H1 (cell line): ENCODE measurements around the gene SNRPD3. TPM values are rescaled to one million over a fixed set of nuclear protein-coding genes. Genes with fewer than 3 reads are reported as not detected.

ENCODE experiments used
- CTCF ChIA-PET: fragments of 300-600 bp; sonication (Branson Sonifier 250); formaldehyde crosslinking; loops from one replicate; lab custom pipeline; 2021; ENCODE audit not compliant: partially characterized antibody; lab: Charles Lee
- POLR2A ChIA-PET: fragments of 300-600 bp; sonication (Branson Sonifier 250); formaldehyde crosslinking; loops from one replicate; lab custom pipeline; 2021; ENCODE audit warnings: inconsistent platforms; ENCODE audit not compliant: partially characterized antibody; lab: Charles Lee
- DNase-seq, 2 experiments: peaks; one replicate each; pipeline versions ENCODE4 v3.0.0 to v3.0.0-alpha.2; 2010 to 2022; ENCODE audit warnings: low spot score in 2 of 2, low read depth in 1 of 2, mixed read lengths in 1 of 2
- FAIRE-seq: peaks from 2 replicates; lab custom pipeline; 2011; peaks lifted over from hg19 to GRCh38; lab: Jason Lieb, UNC
- H2AFZ ChIP-seq: 2 replicates; pipeline ENCODE4 v1.8.1; 2012; ENCODE audit warnings: low read length, inconsistent platforms
- H2AK5ac ChIP-seq: 2 replicates; pipeline ENCODE4 v1.6.1; 2013; ENCODE audit warnings: low read depth, low read length
- H2BK120ac ChIP-seq: replicated peaks from 2 replicates; pipeline ENCODE3; 2013; ENCODE audit warnings: low read depth, low read length, inconsistent platforms
- H2BK12ac ChIP-seq: 2 replicates; pipeline ENCODE4 v1.6.1; 2013; ENCODE audit warnings: low read depth, low read length
- H2BK15ac ChIP-seq: 2 replicates; pipeline ENCODE4 v1.6.1; 2013; ENCODE audit warnings: low read length
- H2BK20ac ChIP-seq: 2 replicates; pipeline ENCODE4 v1.6.1; 2013; ENCODE audit warnings: low read length
- H2BK5ac ChIP-seq: 2 replicates; pipeline ENCODE4 v1.6.1; 2013; ENCODE audit warnings: low read depth, low read length
- H3K14ac ChIP-seq: 2 replicates; pipeline ENCODE4 v1.6.1; 2013; ENCODE audit warnings: inconsistent platforms; ENCODE audit not compliant: insufficient read length
- H3K18ac ChIP-seq: 2 replicates; pipeline ENCODE4 v1.6.1; 2013; ENCODE audit warnings: low read length; ENCODE audit errors: extremely low read depth
- H3K23ac ChIP-seq: 2 replicates; pipeline ENCODE4 v1.6.1; 2013; ENCODE audit warnings: inconsistent platforms; ENCODE audit not compliant: insufficient read length
- H3K23me2 ChIP-seq: 2 replicates; pipeline ENCODE4 v1.6.1; 2013; ENCODE audit warnings: low read depth, low read length
- H3K27ac ChIP-seq: 2 replicates; pipeline ENCODE4 v1.6.1; 2011; ENCODE audit warnings: low read depth, low read length, inconsistent platforms
- H3K27me3 ChIP-seq, 4 experiments: replicated peaks in 1 of 4; 1 replicate in 1 of 4; 2 replicates in 3 of 4; pipeline versions ENCODE4 v1.6.1 to v1.8.1; 2011 to 2013; ENCODE audit warnings: low read length in 3 of 4, mild to moderate bottlenecking in 3 of 4, inconsistent platforms in 2 of 4, mixed read lengths in 2 of 4, moderate library complexity in 1 of 4; ENCODE audit not compliant: control insufficient read depth in 3 of 4, insufficient read depth in 3 of 4; ENCODE audit errors: extremely low read depth in 1 of 4
- H3K36me3 ChIP-seq, 4 experiments: 2 replicates each; pipeline versions ENCODE4 v1.6.1 to v1.8.1; 2011 to 2013; ENCODE audit warnings: mild to moderate bottlenecking in 4 of 4, low read length in 3 of 4, moderate library complexity in 2 of 4, control low read depth in 1 of 4, inconsistent platforms in 1 of 4; ENCODE audit not compliant: insufficient read depth in 4 of 4, control insufficient read depth in 2 of 4
- H3K4ac ChIP-seq: replicated peaks from 2 replicates; pipeline ENCODE3; 2013; ENCODE audit warnings: low read length, low read depth, mixed read lengths, inconsistent platforms; ENCODE audit not compliant: insufficient read length
- H3K4me1 ChIP-seq, 4 experiments: replicated peaks in 1 of 4; 1 replicate in 1 of 4; 2 replicates in 3 of 4; pipeline versions ENCODE4 v1.6.1 to v1.8.1; 2011 to 2013; ENCODE audit warnings: low read length in 3 of 4, inconsistent platforms in 2 of 4, mixed read lengths in 1 of 4; ENCODE audit not compliant: insufficient read depth in 4 of 4, control insufficient read depth in 3 of 4
- H3K4me2 ChIP-seq, 2 experiments: 2 replicates each; pipeline versions ENCODE4 v1.6.1 to v1.8.1; 2011 to 2013; ENCODE audit warnings: low read depth in 2 of 2, low read length in 2 of 2, control low read depth in 1 of 2, inconsistent platforms in 1 of 2, mild to moderate bottlenecking in 1 of 2; ENCODE audit not compliant: insufficient read depth in 1 of 2
- H3K4me3 ChIP-seq, 4 experiments: fragments of 200-600, 300-600 bp in 1 of 4; sonication (generic), shearing (Covaris generic), sonication (Bioruptor Twin) in 1 of 4; 2 replicates each; pipeline versions ENCODE4 v1.5.1 to v1.8.1; 2011 to 2016; ENCODE audit warnings: low read length in 4 of 4, low read depth in 3 of 4, control low read depth in 2 of 4, inconsistent platforms in 2 of 4, mild to moderate bottlenecking in 2 of 4, mixed read lengths in 1 of 4, moderate library complexity in 1 of 4; ENCODE audit not compliant: insufficient read depth in 2 of 4; ENCODE audit errors: extremely low read depth in 1 of 4
- H3K56ac ChIP-seq: replicated peaks from 2 replicates; pipeline ENCODE3; 2013; ENCODE audit warnings: low read depth, mild to moderate bottlenecking, mixed read lengths, low read length, inconsistent platforms; ENCODE audit not compliant: insufficient read length
- H3K79me1 ChIP-seq: 2 replicates; pipeline ENCODE4 v1.6.1; 2013; ENCODE audit warnings: low read depth, low read length, control low read depth
- H3K79me2 ChIP-seq, 2 experiments: 2 replicates each; pipeline versions ENCODE4 v1.6.1 to v1.8.1; 2012 to 2013; ENCODE audit warnings: low read length in 2 of 2, mild to moderate bottlenecking in 2 of 2, inconsistent platforms in 1 of 2; ENCODE audit not compliant: insufficient read depth in 2 of 2, control insufficient read depth in 1 of 2
- H3K9ac ChIP-seq, 4 experiments: replicated peaks in 1 of 4; 1 replicate in 1 of 4; 2 replicates in 3 of 4; pipeline versions ENCODE4 v1.6.1 to v1.8.1; 2011 to 2013; ENCODE audit warnings: low read depth in 3 of 4, low read length in 3 of 4, control low read depth in 2 of 4, mild to moderate bottlenecking in 2 of 4, moderate library complexity in 2 of 4, inconsistent platforms in 1 of 4; ENCODE audit errors: extremely low read depth in 1 of 4
- H3K9me3 ChIP-seq, 2 experiments: 2 replicates each; pipeline versions ENCODE4 v1.6.1 to v1.8.1; 2012 to 2013; ENCODE audit warnings: mild to moderate bottlenecking in 2 of 2, moderate library complexity in 2 of 2, control low read depth in 1 of 2, inconsistent platforms in 1 of 2, low read depth in 1 of 2, low read length in 1 of 2, mixed read lengths in 1 of 2; ENCODE audit not compliant: insufficient read depth in 2 of 2
- H4K20me1 ChIP-seq, 2 experiments: replicated peaks in 1 of 2; 2 replicates each; pipeline versions ENCODE3 to v1.8.1; 2011 to 2013; ENCODE audit warnings: inconsistent platforms in 2 of 2, low read length in 2 of 2, mild to moderate bottlenecking in 1 of 2; ENCODE audit not compliant: insufficient read depth in 2 of 2, control insufficient read depth in 1 of 2
- H4K5ac ChIP-seq: 2 replicates; pipeline ENCODE4 v1.6.1; 2013; ENCODE audit warnings: low read length, low read depth, mixed read lengths, inconsistent platforms; ENCODE audit not compliant: insufficient read length
- H4K8ac ChIP-seq: 2 replicates; pipeline ENCODE4 v1.8.0; 2013; ENCODE audit warnings: mild to moderate bottlenecking, moderate library complexity, low read length, inconsistent platforms; ENCODE audit not compliant: insufficient read depth; ENCODE audit errors: extremely low read depth
- H4K91ac ChIP-seq: replicated peaks from 2 replicates; pipeline ENCODE3; 2013; ENCODE audit warnings: low read length, mixed read lengths, inconsistent platforms; ENCODE audit not compliant: insufficient read length
- ASH2L ChIP-seq: fragments of 200-600, 300-600 bp; sonication (generic); IDR thresholded peaks from one replicate; pipeline ENCODE4 v1.7.1; 2017; ENCODE audit warnings: low read length
- BRCA1 ChIP-seq: IDR thresholded peaks from 2 replicates; pipeline ENCODE4 v1.6.1; 2012; ENCODE audit warnings: low read depth, low read length, improper control_type of control experiment
- CEBPB ChIP-seq: IDR thresholded peaks from 2 replicates; pipeline ENCODE4 v1.6.1; 2012; ENCODE audit warnings: low read depth, low read length
- HDAC2 ChIP-seq, 2 experiments: fragments of 300-600 bp in 1 of 2; sonication (generic) in 1 of 2; IDR thresholded peaks; 2 replicates each; pipeline ENCODE4 v1.6.1; 2011 to 2012; ENCODE audit warnings: low read depth in 2 of 2, low read length in 2 of 2, mild to moderate bottlenecking in 2 of 2, moderate library complexity in 2 of 2, borderline replicate concordance in 1 of 2, inconsistent platforms in 1 of 2
- KDM5A ChIP-seq: fragments of 200-600 bp; IDR thresholded peaks from 2 replicates; pipeline ENCODE4 v1.7.1; 2012; ENCODE audit warnings: mild to moderate bottlenecking, low read length, inconsistent platforms, mixed read lengths
- MAFK ChIP-seq: IDR thresholded peaks from 2 replicates; pipeline ENCODE4 v1.6.1; 2012; ENCODE audit warnings: low read depth, mild to moderate bottlenecking, improper control_type of control experiment, low read length
- SAP30 ChIP-seq: fragments of 300-600 bp; sonication (generic); IDR thresholded peaks from 2 replicates; pipeline ENCODE4 v1.7.1; 2012; ENCODE audit warnings: low read length, moderate library complexity, mild to moderate bottlenecking, inconsistent platforms; ENCODE audit not compliant: insufficient read depth, insufficient replicate concordance
- SUZ12 ChIP-seq: fragments of 200-600 bp; sonication (generic); IDR thresholded peaks from 2 replicates; pipeline ENCODE4 v1.6.1; 2012; ENCODE audit warnings: mild to moderate bottlenecking, inconsistent platforms, low read length, moderate library complexity, mixed read lengths
- TCF12 ChIP-seq: IDR thresholded peaks from 2 replicates; pipeline ENCODE4 v1.6.1; 2011; ENCODE audit warnings: low read depth, mild to moderate bottlenecking, low read length
- WGBS, 2 experiments: shearing (Covaris generic) in 1 of 2; methylation state at CpG; one replicate each; pipeline versions ENCODE4 v1.1.6 to v1.1.7; 2013 to 2015; ENCODE audit warnings: low lambda C conversion rate in 2 of 2, mixed read lengths in 2 of 2, inconsistent platforms in 1 of 2, low coverage in 1 of 2, missing lambda C conversion rate in 1 of 2; ENCODE audit not compliant: insufficient replicate concordance in 2 of 2, insufficient coverage in 1 of 2, insufficient read length in 1 of 2; ENCODE audit errors: extremely low coverage in 1 of 2, missing lambda C conversion rate in 1 of 2; 5-methylcytosine and 5-hydroxymethylcytosine counted together
- polyA plus RNA-seq, 7 experiments: library from polyadenylated mRNA; depleted of rRNA in 3 of 7; stranded (reverse) in 5 of 7; unstranded in 2 of 7; fragments of >200 nt in 5 of 7; fragments of 200-250 nt in 2 of 7; gene quantifications; 1 replicate in 5 of 7; 2 replicates in 1 of 7; 4 replicates in 1 of 7; pipeline versions ENCODE4 v1.2.1 to v1.2.3, GENCODE V29; 2011 to 2013; ENCODE audit warnings: missing spikeins in 2 of 7, mixed read lengths in 2 of 7
- total RNA-seq: library from RNA; stranded (reverse); fragmentation: NEBNext Ultra II Directional; extraction: Animal tissue kit (Norgen Biotek cat#: 25700); gene quantifications from 2 replicates; pipeline ENCODE4 v1.2.1, GENCODE V29; 2021
- TF ChIP-seq, protein P1 (sequence below): IDR thresholded peaks from 2 replicates; pipeline ENCODE4 v1.6.1; 2012; ENCODE audit warnings: inconsistent platforms
- TF ChIP-seq, protein P2 (sequence below): IDR thresholded peaks from 2 replicates; pipeline ENCODE4 v1.6.1; 2011; ENCODE audit warnings: low read length, improper control_type of control experiment

The SNRPD3 gene
- total and polyA plus RNA-seq, 2 of the 8 experiments (the other 6 are each of a cell fraction or from before 2014, with no cell fraction given): 200 to 455 TPM

DNA sequence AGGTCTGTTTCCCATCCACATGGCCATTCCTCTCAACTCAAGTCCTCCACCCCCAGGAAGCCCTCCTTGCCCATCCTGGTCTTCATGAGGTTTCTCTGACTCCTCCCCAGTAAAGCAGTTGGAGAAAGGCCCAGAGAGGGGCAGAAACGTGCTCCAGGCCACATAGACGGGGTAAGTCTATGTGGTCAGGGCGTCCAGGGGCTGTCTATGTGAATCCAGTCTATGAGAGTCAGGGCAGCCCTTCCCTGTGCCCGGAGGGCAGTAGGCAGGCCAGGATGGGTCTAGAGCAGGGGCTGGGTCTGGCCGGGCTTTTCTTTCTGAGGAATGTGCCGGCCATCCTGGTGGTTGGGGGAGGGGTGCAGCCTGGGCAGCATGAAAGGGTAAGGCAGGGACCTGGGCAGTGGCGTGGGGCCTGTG is 12.6 kb upstream of the SNRPD3 start:
- 91% methylated on average over 7 of the region's 7 CpGs; no CpG with 5 or more reads in 1 of the 2 experiments for WGBS, 2 experiments
- Histone ChIP-seq H4K8ac (no peak overlapping the region), H3K79me1 (no peaks in the 10 kb centered on the region), H3K56ac (no peak overlapping the region), H3K36me3 (peaks cover 26 to 56% (median 41%) of the 10 kb centered on the region in 4 experiments), H2BK5ac (no peak overlapping the region; the same call in 1 of the 2 replicates), H3K9ac (no peak overlapping the region), H3K23ac (no peak overlapping the region)
- POLR2A ChIA-PET: no interaction called here
- no peak for FAIRE-seq
- no peak for TF ChIP-seq KDM5A
- no peak for TF ChIP-seq TCF12
- TF ChIP-seq ASH2L: no peak
- no peak for TF ChIP-seq SAP30
- TF ChIP-seq, protein P1, sequence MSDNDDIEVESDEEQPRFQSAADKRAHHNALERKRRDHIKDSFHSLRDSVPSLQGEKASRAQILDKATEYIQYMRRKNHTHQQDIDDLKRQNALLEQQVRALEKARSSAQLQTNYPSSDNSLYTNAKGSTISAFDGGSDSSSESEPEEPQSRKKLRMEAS: no peak
- no peak for TF ChIP-seq SUZ12
- no peak for TF ChIP-seq MAFK
- TF ChIP-seq CEBPB: no peak
- no peak for TF ChIP-seq BRCA1
- TF ChIP-seq HDAC2 (IDR thresholded peaks at IDR 0.05; ENCODE audit: borderline replicate concordance in 1 of 2, low read depth in 2 of 2, low read length in 2 of 2): no peak
- TF ChIP-seq, protein P2, sequence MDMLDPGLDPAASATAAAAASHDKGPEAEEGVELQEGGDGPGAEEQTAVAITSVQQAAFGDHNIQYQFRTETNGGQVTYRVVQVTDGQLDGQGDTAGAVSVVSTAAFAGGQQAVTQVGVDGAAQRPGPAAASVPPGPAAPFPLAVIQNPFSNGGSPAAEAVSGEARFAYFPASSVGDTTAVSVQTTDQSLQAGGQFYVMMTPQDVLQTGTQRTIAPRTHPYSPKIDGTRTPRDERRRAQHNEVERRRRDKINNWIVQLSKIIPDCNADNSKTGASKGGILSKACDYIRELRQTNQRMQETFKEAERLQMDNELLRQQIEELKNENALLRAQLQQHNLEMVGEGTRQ: no peak
- TF ChIP-seq, all 59 proteins: peak for 0
- no peak overlapping the region for H3K18ac ChIP-seq
- no peak overlapping the region for H2AK5ac ChIP-seq
- H2BK12ac ChIP-seq: no peak overlapping the region
- H3K14ac ChIP-seq: no peak overlapping the region
- no peak overlapping the region for H4K5ac ChIP-seq
- H4K20me1 ChIP-seq: peaks cover 0 to 11% of the 10 kb centered on the region in 2 experiments
- H2AFZ ChIP-seq: no peak overlapping the region
- H3K4ac ChIP-seq: no peak overlapping the region
- H3K27ac ChIP-seq: no peak overlapping the region
- no peaks in the 10 kb centered on the region for H3K23me2 ChIP-seq
- H4K91ac ChIP-seq: no peak overlapping the region
- H2BK120ac ChIP-seq: no peak overlapping the region
- no peaks in the 10 kb centered on the region for H3K4me1 ChIP-seq
- no peak overlapping the region for H3K4me2 ChIP-seq
- no peaks in the 10 kb centered on the region for H3K27me3 ChIP-seq
- no peak overlapping the region for H2BK20ac ChIP-seq
- CTCF ChIA-PET: no interaction called here
- no peaks in the 10 kb centered on the region for H3K79me2 ChIP-seq
- no peak overlapping the region for H2BK15ac ChIP-seq
- no peak overlapping the region for H3K4me3 ChIP-seq
- H3K9me3 ChIP-seq: no peaks in the 10 kb centered on the region
- no peak for DNase-seq
